Smooth muscle cell (in vitro differentiated cells): Measurements from ENCODE around the gene KIF20B. TPM values are rescaled to one million over a fixed set of nuclear protein-coding genes. Genes with fewer than 3 reads are reported as not detected.

Experiments used
- DNase-seq: peaks from one replicate; lab custom pipeline; 2025; ENCODE audit not compliant: unreplicated experiment; lab: John Stamatoyannopoulos, UW
- H2AFZ ChIP-seq: fragments of 200-600 bp; sonication (generic); 2 replicates; pipeline ENCODE4 v1.6.0; 2016; ENCODE audit warnings: antibody characterized with exemption, low read depth, mild to moderate bottlenecking
- H3F3A ChIP-seq: fragments of 200-600 bp; sonication (generic); 2 replicates; pipeline ENCODE4 v1.6.0; 2017; ENCODE audit warnings: antibody characterized with exemption, low read depth
- H3K27ac ChIP-seq: fragments of 200-600 bp; sonication (generic); 2 replicates; pipeline ENCODE4 v1.5.1; 2016; ENCODE audit warnings: low read depth, mild to moderate bottlenecking
- H3K27me3 ChIP-seq: fragments of 200-600 bp; sonication (generic); 2 replicates; pipeline ENCODE4 v1.6.1; 2016; ENCODE audit warnings: low read depth, mild to moderate bottlenecking
- H3K36me3 ChIP-seq: fragments of 200-600 bp; sonication (generic); 2 replicates; pipeline ENCODE4 v1.5.1; 2016; ENCODE audit warnings: low read depth
- H3K4me1 ChIP-seq: fragments of 200-600 bp; sonication (generic); 2 replicates; pipeline ENCODE4 v1.5.1; 2016; ENCODE audit warnings: low read depth
- H3K4me2 ChIP-seq: fragments of 200-600 bp; sonication (generic); 2 replicates; pipeline ENCODE4 v1.6.0; 2016; ENCODE audit warnings: mild to moderate bottlenecking
- H3K4me3 ChIP-seq: fragments of 200-600 bp; sonication (generic); 2 replicates; pipeline ENCODE4 v1.5.1; 2016; ENCODE audit warnings: mild to moderate bottlenecking
- H3K79me2 ChIP-seq: fragments of 200-600 bp; sonication (generic); 2 replicates; pipeline ENCODE4 v1.6.0; 2016; ENCODE audit warnings: low read depth, mild to moderate bottlenecking
- H3K9ac ChIP-seq: fragments of 200-600 bp; sonication (generic); 2 replicates; pipeline ENCODE4 v1.6.0; 2016; ENCODE audit warnings: low read depth
- H3K9me3 ChIP-seq: fragments of 200-600 bp; sonication (generic); replicated peaks from 2 replicates; pipeline ENCODE4 v1.5.1; 2016; ENCODE audit warnings: low read depth
- H4K20me1 ChIP-seq: fragments of 200-600 bp; sonication (generic); 2 replicates; pipeline ENCODE4 v1.6.0; 2016; ENCODE audit warnings: low read depth
- WGBS: methylation state at CpG from one replicate; pipeline ENCODE4 v1.1.7; 2016; ENCODE audit warnings: low lambda C conversion rate; 5-methylcytosine and 5-hydroxymethylcytosine counted together
- polyA plus RNA-seq: library from polyadenylated mRNA; unstranded; fragments of >200 nt; fragmentation: Nextera tagmentation; extraction: Ambion mirVana; gene quantifications from 2 replicates; pipeline ENCODE4 v1.2.1, GENCODE V29; 2016
- total RNA-seq: library from RNA; depleted of rRNA; stranded (reverse); fragments of >200 nt; gene quantifications from 2 replicates; pipeline ENCODE4 v1.2.3, GENCODE V29; 2014
- TF ChIP-seq, protein P1 (sequence below): fragments of 200-600 bp; sonication (generic); IDR thresholded peaks from 2 replicates; pipeline ENCODE4 v1.5.1; 2017; ENCODE audit warnings: borderline replicate concordance, mild to moderate bottlenecking, antibody characterized with exemption; ENCODE audit not compliant: insufficient read depth, poor library complexity, severe bottlenecking

The KIF20B gene
- total and polyA plus RNA-seq, 2 experiments from 2014 or later = 4.5 to 6.0 TPM

DNA sequence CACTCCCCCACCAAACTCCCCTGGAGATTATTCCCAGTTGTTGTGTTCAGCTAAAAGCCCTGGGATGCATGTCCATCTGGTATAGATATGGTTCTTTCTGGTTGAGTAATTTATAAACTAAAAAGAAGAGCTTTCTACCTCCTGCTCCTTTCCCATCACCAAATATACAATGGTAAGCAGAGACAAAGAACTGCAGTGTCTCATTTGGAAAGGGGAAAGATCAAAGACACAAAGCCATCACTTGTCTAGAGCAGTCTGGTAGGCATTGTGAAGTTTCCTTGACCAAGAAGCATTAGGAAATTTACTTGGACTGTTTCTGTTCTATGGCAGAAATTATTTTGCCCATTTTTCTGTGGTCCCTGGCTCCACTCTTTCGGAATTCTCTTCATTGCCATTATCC, 31.4 kb upstream of the KIF20B start:
- H3K36me3 ChIP-seq = no peaks in the 10 kb centered on the region
- H3K79me2 ChIP-seq = no peaks in the 10 kb centered on the region
- H4K20me1 ChIP-seq = no peaks in the 10 kb centered on the region
- H3F3A ChIP-seq = no peaks in the 10 kb centered on the region
- H3K9me3 ChIP-seq = no peaks in the 10 kb centered on the region
- H3K27me3 ChIP-seq = no peaks in the 10 kb centered on the region
- no peak overlapping the region for H3K4me3 ChIP-seq
- H3K4me1 ChIP-seq = no peaks in the 10 kb centered on the region
- WGBS = 100% methylated on average over 1 of the region's 1 CpG
- H3K27ac ChIP-seq = no peak overlapping the region
- no peak for DNase-seq
- no peak overlapping the region for H3K9ac ChIP-seq
- no peak overlapping the region for H3K4me2 ChIP-seq
- no peak overlapping the region for H2AFZ ChIP-seq
- TF ChIP-seq, protein P1, sequence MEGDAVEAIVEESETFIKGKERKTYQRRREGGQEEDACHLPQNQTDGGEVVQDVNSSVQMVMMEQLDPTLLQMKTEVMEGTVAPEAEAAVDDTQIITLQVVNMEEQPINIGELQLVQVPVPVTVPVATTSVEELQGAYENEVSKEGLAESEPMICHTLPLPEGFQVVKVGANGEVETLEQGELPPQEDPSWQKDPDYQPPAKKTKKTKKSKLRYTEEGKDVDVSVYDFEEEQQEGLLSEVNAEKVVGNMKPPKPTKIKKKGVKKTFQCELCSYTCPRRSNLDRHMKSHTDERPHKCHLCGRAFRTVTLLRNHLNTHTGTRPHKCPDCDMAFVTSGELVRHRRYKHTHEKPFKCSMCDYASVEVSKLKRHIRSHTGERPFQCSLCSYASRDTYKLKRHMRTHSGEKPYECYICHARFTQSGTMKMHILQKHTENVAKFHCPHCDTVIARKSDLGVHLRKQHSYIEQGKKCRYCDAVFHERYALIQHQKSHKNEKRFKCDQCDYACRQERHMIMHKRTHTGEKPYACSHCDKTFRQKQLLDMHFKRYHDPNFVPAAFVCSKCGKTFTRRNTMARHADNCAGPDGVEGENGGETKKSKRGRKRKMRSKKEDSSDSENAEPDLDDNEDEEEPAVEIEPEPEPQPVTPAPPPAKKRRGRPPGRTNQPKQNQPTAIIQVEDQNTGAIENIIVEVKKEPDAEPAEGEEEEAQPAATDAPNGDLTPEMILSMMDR = no peak

DNA sequence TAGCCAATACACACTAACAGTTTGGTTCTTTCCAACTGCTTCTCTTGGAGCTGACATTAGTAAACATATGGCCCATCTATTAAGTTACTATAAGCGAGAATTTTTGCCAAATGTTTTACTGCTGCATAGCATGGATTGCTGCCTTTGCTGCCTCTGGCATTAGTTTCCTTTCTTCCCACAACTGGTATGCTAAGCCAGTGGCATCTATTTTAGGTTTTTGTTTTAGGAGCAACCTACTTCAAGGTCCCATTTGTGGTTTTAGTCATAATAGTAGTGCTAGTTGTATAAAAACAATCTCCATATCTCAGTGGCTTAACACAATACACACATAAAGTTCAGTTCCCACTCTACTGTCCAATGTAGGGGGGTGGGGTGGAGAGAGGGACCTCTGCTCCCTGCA, 30.5 kb upstream of the KIF20B start:
- H3K36me3 ChIP-seq = no peaks in the 10 kb centered on the region
- no peak overlapping the region for H2AFZ ChIP-seq
- H3K4me1 ChIP-seq = no peaks in the 10 kb centered on the region
- H3K27ac ChIP-seq = no peak overlapping the region
- H3K4me3 ChIP-seq = no peak overlapping the region
- no peaks in the 10 kb centered on the region for H4K20me1 ChIP-seq
- no peaks in the 10 kb centered on the region for H3K27me3 ChIP-seq
- H3K9me3 ChIP-seq = no peaks in the 10 kb centered on the region
- TF ChIP-seq, protein P1 = no peak
- H3K9ac ChIP-seq = no peak overlapping the region
- WGBS = 82% methylated on average over 1 of the region's 1 CpG
- no peak overlapping the region for H3K4me2 ChIP-seq
- H3K79me2 ChIP-seq = no peaks in the 10 kb centered on the region
- no peaks in the 10 kb centered on the region for H3F3A ChIP-seq
- no peak for DNase-seq

DNA sequence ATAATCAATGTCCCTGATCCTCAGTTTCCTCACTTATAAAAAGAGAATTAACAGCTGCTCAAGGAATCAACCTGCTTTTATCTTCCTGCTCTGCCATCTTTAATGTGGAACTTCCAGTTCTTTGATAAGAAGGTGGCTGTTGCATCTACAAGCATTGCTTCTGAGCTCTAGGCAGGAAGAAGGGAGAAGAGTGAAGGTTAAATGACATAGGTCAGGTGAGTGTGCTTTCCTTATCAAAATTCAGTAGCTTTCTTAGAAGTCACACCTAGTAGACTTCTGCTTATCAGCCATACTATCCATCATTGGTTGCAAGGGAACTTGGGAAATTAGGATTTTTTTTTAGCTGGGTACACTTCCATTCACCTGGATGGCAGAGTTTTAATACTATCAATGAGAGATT, 24.0 kb upstream of the KIF20B start:
- H3K36me3 ChIP-seq = no peaks in the 10 kb centered on the region
- no peaks in the 10 kb centered on the region for H4K20me1 ChIP-seq
- TF ChIP-seq, protein P1 = no peak
- no peak for DNase-seq
- no peak overlapping the region for H3K27ac ChIP-seq
- no peaks in the 10 kb centered on the region for H3K9me3 ChIP-seq
- no peaks in the 10 kb centered on the region for H3K27me3 ChIP-seq
- H3K4me3 ChIP-seq = no peak overlapping the region
- H3K4me2 ChIP-seq = no peak overlapping the region
- no peaks in the 10 kb centered on the region for H3K4me1 ChIP-seq
- H3F3A ChIP-seq = no peaks in the 10 kb centered on the region
- no peaks in the 10 kb centered on the region for H3K79me2 ChIP-seq
- H3K9ac ChIP-seq = no peak overlapping the region
- no peak overlapping the region for H2AFZ ChIP-seq

DNA sequence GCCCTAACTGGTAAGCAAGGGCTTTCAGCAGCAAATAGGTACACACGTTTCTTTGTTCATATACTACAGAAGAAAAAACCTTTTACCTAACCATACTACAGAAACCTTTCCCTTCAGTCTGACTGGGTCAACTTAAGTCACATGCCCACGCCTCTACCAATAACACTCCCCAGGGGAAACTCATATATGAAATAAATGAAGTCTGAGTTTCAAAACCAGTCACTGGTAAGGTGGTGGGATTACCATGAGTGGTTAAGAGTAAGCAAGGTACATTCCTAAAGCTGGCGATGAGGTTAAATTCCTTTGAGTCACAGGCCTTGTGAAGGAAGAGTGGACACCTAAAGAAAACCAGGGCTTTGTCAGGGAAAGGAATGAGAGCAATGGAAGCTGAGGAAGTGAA, 21.4 kb upstream of the KIF20B start:
- no peaks in the 10 kb centered on the region for H3K9me3 ChIP-seq
- no peak for DNase-seq
- no peaks in the 10 kb centered on the region for H3F3A ChIP-seq
- no peak overlapping the region for H3K27ac ChIP-seq
- H2AFZ ChIP-seq = no peak overlapping the region
- H3K4me1 ChIP-seq = no peaks in the 10 kb centered on the region
- no peaks in the 10 kb centered on the region for H3K36me3 ChIP-seq
- H3K4me2 ChIP-seq = no peak overlapping the region
- H3K4me3 ChIP-seq = no peak overlapping the region
- TF ChIP-seq, protein P1 = no peak
- H3K79me2 ChIP-seq = no peaks in the 10 kb centered on the region
- H3K9ac ChIP-seq = no peak overlapping the region
- no peaks in the 10 kb centered on the region for H4K20me1 ChIP-seq
- 81% methylated on average over 3 of the region's 3 CpGs for WGBS
- H3K27me3 ChIP-seq = no peaks in the 10 kb centered on the region
